HepG2 (cell line): ENCODE results near the gene KRT14. TPM values are rescaled to one million over a fixed set of nuclear protein-coding genes. Genes with fewer than 3 reads are reported as not detected.

ENCODE experiments used
- CBX1 ChIP-seq: IDR thresholded peaks from one replicate; pipeline ENCODE4 v1.6.1; 2016; ENCODE audit warnings: antibody characterized with exemption, low read depth
- CHCHD3 ChIP-seq: sonication (generic); formaldehyde crosslinking; IDR thresholded peaks from 2 replicates; pipeline ENCODE4 v1.8.0; 2022; ENCODE audit warnings: mild to moderate bottlenecking, missing genetic modification reagents, moderate library complexity
- IRF2 ChIP-seq: IDR thresholded peaks from 2 replicates; pipeline ENCODE4 v1.6.1; 2018; ENCODE audit warnings: missing genetic modification reagents, missing compliant biosample characterization
- KDM2A ChIP-seq: sonication (generic); formaldehyde crosslinking; IDR thresholded peaks from 2 replicates; pipeline ENCODE4 v1.4.0; 2020; ENCODE audit warnings: low read depth, missing genetic modification reagents, borderline replicate concordance
- KLF15 ChIP-seq: sonication (generic); formaldehyde crosslinking; IDR thresholded peaks from 2 replicates; pipeline ENCODE4 v1.8.1; 2023; ENCODE audit warnings: borderline replicate concordance, mild to moderate bottlenecking, inconsistent platforms, missing genetic modification reagents, mixed read lengths
- NCOA5 ChIP-seq: sonication (generic); formaldehyde crosslinking; IDR thresholded peaks from 2 replicates; pipeline ENCODE4 v1.4.0; 2020; ENCODE audit warnings: missing genetic modification reagents
- NR3C1 ChIP-seq: sonication (generic); formaldehyde crosslinking; IDR thresholded peaks from 2 replicates; pipeline ENCODE4 v1.4.0; 2020; ENCODE audit warnings: missing genetic modification reagents
- SCMH1 ChIP-seq: sonication (generic); formaldehyde crosslinking; IDR thresholded peaks from 2 replicates; pipeline ENCODE4 v1.9.0; 2021; ENCODE audit warnings: missing genetic modification reagents, mild to moderate bottlenecking, borderline replicate concordance
- ZNF124 ChIP-seq: sonication (generic); formaldehyde crosslinking; IDR thresholded peaks from 2 replicates; pipeline ENCODE4 v1.4.0; 2020; ENCODE audit warnings: missing genetic modification reagents
- ZNF382 ChIP-seq: sonication (generic); formaldehyde crosslinking; IDR thresholded peaks from 2 replicates; pipeline ENCODE4 v1.5.0; 2020; ENCODE audit warnings: missing genetic modification reagents, mild to moderate bottlenecking, borderline replicate concordance
- ZNF430 ChIP-seq: sonication (generic); formaldehyde crosslinking; IDR thresholded peaks from 2 replicates; pipeline ENCODE4 v1.9.0; 2021; ENCODE audit warnings: mild to moderate bottlenecking, missing genetic modification reagents
- ZNF670 ChIP-seq: sonication (generic); formaldehyde crosslinking; IDR thresholded peaks from 2 replicates; pipeline ENCODE4 v1.8.0; 2022; ENCODE audit warnings: mild to moderate bottlenecking, missing genetic modification reagents, borderline replicate concordance
- ZNF709 ChIP-seq: sonication (generic); formaldehyde crosslinking; IDR thresholded peaks from 2 replicates; pipeline ENCODE4 v1.5.0; 2020; ENCODE audit warnings: mild to moderate bottlenecking, missing genetic modification reagents
- ZNF720 ChIP-seq: sonication (generic); formaldehyde crosslinking; IDR thresholded peaks from 2 replicates; pipeline ENCODE4 v1.4.0; 2020; ENCODE audit warnings: missing genetic modification reagents
- ZNF83 ChIP-seq: sonication (generic); formaldehyde crosslinking; IDR thresholded peaks from 2 replicates; pipeline ENCODE4 v1.4.0; 2020; ENCODE audit warnings: missing genetic modification reagents, mild to moderate bottlenecking, borderline replicate concordance
- polyA plus RNA-seq, 8 experiments: library from polyadenylated mRNA; depleted of rRNA in 3 of 8; stranded (reverse) in 7 of 8; unstranded in 1 of 8; fragments of >200 nt; fragmentation: Illumina TruSeq in 4 of 8; extraction: Trizol in 4 of 8; gene quantifications; 2 replicates each; pipeline versions ENCODE4 v1.2.1 to v1.2.3, GENCODE V29; 2011 to 2016; ENCODE audit warnings: low read depth in 4 of 8, missing spikeins in 1 of 8, mixed read lengths in 1 of 8; ENCODE audit not compliant: insufficient read depth in 1 of 8
- total RNA-seq, 5 experiments: library from RNA; depleted of rRNA; stranded (reverse); fragments of >200 nt; fragmentation: Illumina TruSeq; extraction: Trizol; gene quantifications; 2 replicates each; pipeline ENCODE4 v1.2.3, GENCODE V29; 2016; ENCODE audit warnings: low read depth in 1 of 5
- TF ChIP-seq, protein P1 (sequence below): sonication (generic); formaldehyde crosslinking; IDR thresholded peaks from 2 replicates; pipeline ENCODE4 v1.8.1; 2023; ENCODE audit warnings: missing genetic modification reagents, mild to moderate bottlenecking, borderline replicate concordance
- TF ChIP-seq, protein P2 (sequence below): IDR thresholded peaks from 2 replicates; pipeline ENCODE4 v1.6.1; 2016; ENCODE audit warnings: mild to moderate bottlenecking
- TF ChIP-seq, protein P3 (sequence below): sonication (generic); formaldehyde crosslinking; IDR thresholded peaks from 2 replicates; pipeline ENCODE4 v1.4.0; 2020; ENCODE audit warnings: missing genetic modification reagents, borderline replicate concordance
- TF ChIP-seq, protein P4 (sequence below): conservative IDR thresholded peaks from 2 replicates; pipeline ENCODE4 v1.6.1; 2018; ENCODE audit warnings: missing genetic modification reagents
- TF ChIP-seq, protein P5 (sequence below): sonication (generic); formaldehyde crosslinking; IDR thresholded peaks from 2 replicates; pipeline ENCODE4 v1.4.0; 2020; ENCODE audit warnings: missing genetic modification reagents, borderline replicate concordance

KRT14 gene
- total and polyA plus RNA-seq, 2 of the 13 experiments (the other 11 are each of a cell fraction or from before 2014, with no cell fraction given) = 0.09 TPM; not detected in 1

DNA sequence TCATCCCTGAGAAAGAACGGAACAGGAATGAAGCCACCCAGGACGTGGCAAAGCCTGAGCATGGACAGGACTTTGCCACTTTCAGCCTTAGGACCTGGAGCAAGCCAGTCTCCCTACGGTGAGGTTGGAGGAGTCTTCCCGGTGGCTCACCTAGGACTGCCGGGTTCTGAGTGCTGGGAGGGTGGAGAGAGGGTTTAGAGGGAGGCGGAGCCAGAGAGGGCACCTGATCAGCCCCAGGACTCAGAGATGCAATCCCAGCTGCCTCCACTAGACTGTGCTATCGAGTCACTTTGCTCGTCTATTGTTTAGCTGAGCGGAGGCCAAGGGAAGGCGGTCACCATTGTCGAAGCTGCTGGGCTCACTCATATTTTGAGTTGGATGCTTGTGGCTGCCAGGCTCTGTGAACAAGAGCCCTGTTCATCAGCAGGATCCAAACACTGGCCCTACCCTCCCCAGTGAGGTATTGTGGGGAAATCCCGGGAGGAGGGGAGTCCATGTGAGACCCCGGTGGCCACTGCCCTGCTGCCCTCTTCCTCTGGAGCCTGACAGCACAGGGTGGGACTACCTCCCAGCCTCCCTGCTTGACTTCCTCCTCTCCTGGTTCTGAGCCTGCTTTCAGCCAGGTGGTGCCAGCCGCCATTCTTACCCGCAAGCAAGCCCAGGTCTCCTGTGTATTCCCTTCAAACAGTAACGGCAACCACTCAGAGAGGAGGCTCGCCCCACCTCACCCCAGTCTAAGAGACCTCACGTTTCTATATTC lies 7.0 kb downstream of the KRT14 start (continued):
- TF ChIP-seq, protein P1, sequence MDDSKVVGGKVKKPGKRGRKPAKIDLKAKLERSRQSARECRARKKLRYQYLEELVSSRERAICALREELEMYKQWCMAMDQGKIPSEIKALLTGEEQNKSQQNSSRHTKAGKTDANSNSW (CRISPR knock-in tag) = no peak
- TF ChIP-seq SCMH1 (CRISPR knock-in tag) (no peak), ZNF709 (CRISPR knock-in tag) (no peak), ZNF670 (CRISPR knock-in tag) (no peak), NCOA5 (CRISPR knock-in tag) (no peak), ZNF83 (CRISPR knock-in tag) (no peak), CHCHD3 (CRISPR knock-in tag) (no peak), IRF2 (CRISPR knock-in tag) (0 out of 2 replicates have a peak, but pooled peaks have one; percentile 46), ZNF430 (CRISPR knock-in tag) (no peak), KLF15 (CRISPR knock-in tag) (no peak), KDM2A (CRISPR knock-in tag) (no peak), CBX1 (no peak), NR3C1 (CRISPR knock-in tag) (no peak), ZNF124 (CRISPR knock-in tag) (no peak), ZNF720 (no peak), ZNF382 (no peak)
- TF ChIP-seq, protein P2, sequence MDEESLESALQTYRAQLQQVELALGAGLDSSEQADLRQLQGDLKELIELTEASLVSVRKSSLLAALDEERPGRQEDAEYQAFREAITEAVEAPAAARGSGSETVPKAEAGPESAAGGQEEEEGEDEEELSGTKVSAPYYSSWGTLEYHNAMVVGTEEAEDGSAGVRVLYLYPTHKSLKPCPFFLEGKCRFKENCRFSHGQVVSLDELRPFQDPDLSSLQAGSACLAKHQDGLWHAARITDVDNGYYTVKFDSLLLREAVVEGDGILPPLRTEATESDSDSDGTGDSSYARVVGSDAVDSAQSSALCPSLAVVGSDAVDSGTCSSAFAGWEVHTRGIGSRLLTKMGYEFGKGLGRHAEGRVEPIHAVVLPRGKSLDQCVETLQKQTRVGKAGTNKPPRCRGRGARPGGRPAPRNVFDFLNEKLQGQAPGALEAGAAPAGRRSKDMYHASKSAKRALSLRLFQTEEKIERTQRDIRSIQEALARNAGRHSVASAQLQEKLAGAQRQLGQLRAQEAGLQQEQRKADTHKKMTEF = no peak
- TF ChIP-seq, protein P3, sequence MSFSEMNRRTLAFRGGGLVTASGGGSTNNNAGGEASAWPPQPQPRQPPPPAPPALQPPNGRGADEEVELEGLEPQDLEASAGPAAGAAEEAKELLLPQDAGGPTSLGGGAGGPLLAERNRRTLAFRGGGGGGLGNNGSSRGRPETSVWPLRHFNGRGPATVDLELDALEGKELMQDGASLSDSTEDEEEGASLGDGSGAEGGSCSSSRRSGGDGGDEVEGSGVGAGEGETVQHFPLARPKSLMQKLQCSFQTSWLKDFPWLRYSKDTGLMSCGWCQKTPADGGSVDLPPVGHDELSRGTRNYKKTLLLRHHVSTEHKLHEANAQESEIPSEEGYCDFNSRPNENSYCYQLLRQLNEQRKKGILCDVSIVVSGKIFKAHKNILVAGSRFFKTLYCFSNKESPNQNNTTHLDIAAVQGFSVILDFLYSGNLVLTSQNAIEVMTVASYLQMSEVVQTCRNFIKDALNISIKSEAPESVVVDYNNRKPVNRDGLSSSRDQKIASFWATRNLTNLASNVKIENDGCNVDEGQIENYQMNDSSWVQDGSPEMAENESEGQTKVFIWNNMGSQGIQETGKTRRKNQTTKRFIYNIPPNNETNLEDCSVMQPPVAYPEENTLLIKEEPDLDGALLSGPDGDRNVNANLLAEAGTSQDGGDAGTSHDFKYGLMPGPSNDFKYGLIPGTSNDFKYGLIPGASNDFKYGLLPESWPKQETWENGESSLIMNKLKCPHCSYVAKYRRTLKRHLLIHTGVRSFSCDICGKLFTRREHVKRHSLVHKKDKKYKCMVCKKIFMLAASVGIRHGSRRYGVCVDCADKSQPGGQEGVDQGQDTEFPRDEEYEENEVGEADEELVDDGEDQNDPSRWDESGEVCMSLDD (CRISPR knock-in tag) = no peak
- TF ChIP-seq, protein P4, sequence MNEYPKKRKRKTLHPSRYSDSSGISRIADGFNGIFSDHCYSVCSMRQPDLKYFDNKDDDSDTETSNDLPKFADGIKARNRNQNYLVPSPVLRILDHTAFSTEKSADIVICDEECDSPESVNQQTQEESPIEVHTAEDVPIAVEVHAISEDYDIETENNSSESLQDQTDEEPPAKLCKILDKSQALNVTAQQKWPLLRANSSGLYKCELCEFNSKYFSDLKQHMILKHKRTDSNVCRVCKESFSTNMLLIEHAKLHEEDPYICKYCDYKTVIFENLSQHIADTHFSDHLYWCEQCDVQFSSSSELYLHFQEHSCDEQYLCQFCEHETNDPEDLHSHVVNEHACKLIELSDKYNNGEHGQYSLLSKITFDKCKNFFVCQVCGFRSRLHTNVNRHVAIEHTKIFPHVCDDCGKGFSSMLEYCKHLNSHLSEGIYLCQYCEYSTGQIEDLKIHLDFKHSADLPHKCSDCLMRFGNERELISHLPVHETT (CRISPR knock-in tag) = no peak
- TF ChIP-seq, protein P5, sequence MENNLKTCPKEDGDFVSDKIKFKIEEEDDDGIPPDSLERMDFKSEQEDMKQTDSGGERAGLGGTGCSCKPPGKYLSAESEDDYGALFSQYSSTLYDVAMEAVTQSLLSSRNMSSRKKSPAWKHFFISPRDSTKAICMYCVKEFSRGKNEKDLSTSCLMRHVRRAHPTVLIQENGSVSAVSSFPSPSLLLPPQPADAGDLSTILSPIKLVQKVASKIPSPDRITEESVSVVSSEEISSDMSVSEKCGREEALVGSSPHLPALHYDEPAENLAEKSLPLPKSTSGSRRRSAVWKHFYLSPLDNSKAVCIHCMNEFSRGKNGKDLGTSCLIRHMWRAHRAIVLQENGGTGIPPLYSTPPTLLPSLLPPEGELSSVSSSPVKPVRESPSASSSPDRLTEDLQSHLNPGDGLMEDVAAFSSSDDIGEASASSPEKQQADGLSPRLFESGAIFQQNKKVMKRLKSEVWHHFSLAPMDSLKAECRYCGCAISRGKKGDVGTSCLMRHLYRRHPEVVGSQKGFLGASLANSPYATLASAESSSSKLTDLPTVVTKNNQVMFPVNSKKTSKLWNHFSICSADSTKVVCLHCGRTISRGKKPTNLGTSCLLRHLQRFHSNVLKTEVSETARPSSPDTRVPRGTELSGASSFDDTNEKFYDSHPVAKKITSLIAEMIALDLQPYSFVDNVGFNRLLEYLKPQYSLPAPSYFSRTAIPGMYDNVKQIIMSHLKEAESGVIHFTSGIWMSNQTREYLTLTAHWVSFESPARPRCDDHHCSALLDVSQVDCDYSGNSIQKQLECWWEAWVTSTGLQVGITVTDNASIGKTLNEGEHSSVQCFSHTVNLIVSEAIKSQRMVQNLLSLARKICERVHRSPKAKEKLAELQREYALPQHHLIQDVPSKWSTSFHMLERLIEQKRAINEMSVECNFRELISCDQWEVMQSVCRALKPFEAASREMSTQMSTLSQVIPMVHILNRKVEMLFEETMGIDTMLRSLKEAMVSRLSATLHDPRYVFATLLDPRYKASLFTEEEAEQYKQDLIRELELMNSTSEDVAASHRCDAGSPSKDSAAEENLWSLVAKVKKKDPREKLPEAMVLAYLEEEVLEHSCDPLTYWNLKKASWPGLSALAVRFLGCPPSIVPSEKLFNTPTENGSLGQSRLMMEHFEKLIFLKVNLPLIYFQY = no peak
